Measurements from ENCODE around the gene DMRT1. TPM values are rescaled to one million over a fixed set of nuclear protein-coding genes. Genes with fewer than 3 reads are reported as not detected.

DMRT1 gene
- total and polyA plus RNA-seq, 9 of the 15 experiments (the other 6 are each of a cell fraction or from before 2014, with no cell fraction given): not detected

DNA sequence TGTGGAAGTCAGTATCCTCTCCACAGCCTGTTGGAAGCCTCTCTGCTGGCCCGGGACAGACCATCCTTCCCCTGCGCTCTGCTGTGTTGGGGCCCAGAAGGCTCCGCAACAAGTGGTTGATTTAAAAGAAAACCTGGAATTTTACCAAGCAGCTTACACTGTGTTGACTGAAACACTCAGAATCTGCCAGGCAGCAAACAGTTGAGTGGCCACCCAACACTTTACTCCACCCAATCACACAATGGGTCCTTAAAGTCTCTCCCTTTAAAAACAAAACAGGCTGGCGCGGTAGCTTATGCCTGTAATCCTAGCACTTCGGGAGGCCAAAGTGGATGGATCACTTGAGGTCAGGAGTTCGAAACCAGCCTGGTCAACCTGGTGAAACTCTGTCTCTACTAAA is 107.0 kb downstream of the DMRT1 start:
- no peak for TF ChIP-seq TFAM (CRISPR knock-in tag; conservative IDR thresholded peaks at IDR 0.05)
- TF ChIP-seq KLF6 (CRISPR knock-in tag; IDR thresholded peaks at IDR 0.05; ENCODE audit: borderline replicate concordance): no peak
- no peak for TF ChIP-seq ZNF785 (CRISPR knock-in tag; IDR thresholded peaks at IDR 0.05)
- no peak overlapping the region for H3K27ac ChIP-seq (ENCODE audit: extremely low read depth, low read depth, low read length)
- CTCF ChIA-PET (ENCODE audit: low intra/inter-chr PET ratio): no interaction called here
- POLR2A ChIA-PET: no interaction called here
- no peaks in the 10 kb centered on the region for H4K20me1 ChIP-seq (replicated peaks; ENCODE audit: control insufficient read depth, insufficient read depth, low read length)
- no peaks in the 10 kb centered on the region for H3K9me3 ChIP-seq (replicated peaks; ENCODE audit: control insufficient read depth, insufficient read depth, low read depth, low read length)
- no peaks in the 10 kb centered on the region for H3K79me2 ChIP-seq (ENCODE audit: control insufficient read depth, insufficient read depth, low read length)
- intact Hi-C loops (cut with micrococcal nuclease): no loop called here
- H3K36me3 ChIP-seq (ENCODE audit: control insufficient read depth, insufficient read depth, low read length): no peaks in the 10 kb centered on the region
- no peak for ATAC-seq
- BruUV-seq (replicated peaks): no TSS peak
- H3K4me2 ChIP-seq (ENCODE audit: insufficient read depth, low read length): no peak overlapping the region
- H3K27me3 ChIP-seq (ENCODE audit: control insufficient read depth in 2 of 2, insufficient read depth in 2 of 2, low read length in 2 of 2): no peaks in the 10 kb centered on the region
- H3K9me1 ChIP-seq (ENCODE audit: control insufficient read depth, insufficient read depth, low read length): no peaks in the 10 kb centered on the region
- no peak overlapping the region for H3K9ac ChIP-seq (ENCODE audit: insufficient read depth in 1 of 2, low read depth in 2 of 2, low read length in 2 of 2)
- no peak overlapping the region for H2AFZ ChIP-seq (ENCODE audit: low read depth, low read length)
- in situ Hi-C loops (cut with MboI): no loop called here
- 0% methylated on average over 7 of the region's 7 CpGs for WGBS (ENCODE audit: insufficient coverage, low coverage, missing lambda C conversion rate)
- no peak for FAIRE-seq
- no peak overlapping the region for H3K4me3 ChIP-seq
- H3K4me1 ChIP-seq (replicated peaks in 1 of 2; ENCODE audit: control insufficient read depth in 2 of 2, insufficient read depth in 2 of 2, low read length in 2 of 2): no peaks in the 10 kb centered on the region
- no peak for DNase-seq (ENCODE audit: extremely low read depth in 1 of 4, low spot score in 3 of 4)

- no peaks in the 10 kb centered on the region for H3K9me1 ChIP-seq (ENCODE audit: control insufficient read depth, insufficient read depth, low read length)
- no peak overlapping the region for H3K9ac ChIP-seq (ENCODE audit: insufficient read depth in 1 of 2, low read depth in 2 of 2, low read length in 2 of 2)
- no peak overlapping the region for H3K4me2 ChIP-seq (ENCODE audit: insufficient read depth, low read length)
- CTCF ChIA-PET (ENCODE audit: low intra/inter-chr PET ratio): no interaction called here
- H3K27ac ChIP-seq (ENCODE audit: extremely low read depth, low read depth, low read length): no peak overlapping the region
- 0% methylated on average over 1 of the region's 1 CpG for WGBS (ENCODE audit: insufficient coverage, low coverage, missing lambda C conversion rate)
- BruUV-seq (replicated peaks): no TSS peak
- no peaks in the 10 kb centered on the region for H4K20me1 ChIP-seq (replicated peaks; ENCODE audit: control insufficient read depth, insufficient read depth, low read length)
- no peak overlapping the region for H3K4me3 ChIP-seq
- no peaks in the 10 kb centered on the region for H3K9me3 ChIP-seq (replicated peaks; ENCODE audit: control insufficient read depth, insufficient read depth, low read depth, low read length)
- POLR2A ChIA-PET: no interaction called here
- H2AFZ ChIP-seq (ENCODE audit: low read depth, low read length): no peak overlapping the region
- FAIRE-seq: no peak
- H3K27me3 ChIP-seq (ENCODE audit: control insufficient read depth in 2 of 2, insufficient read depth in 2 of 2, low read length in 2 of 2): no peaks in the 10 kb centered on the region
- no peak for ATAC-seq
- no peaks in the 10 kb centered on the region for H3K79me2 ChIP-seq (ENCODE audit: control insufficient read depth, insufficient read depth, low read length)
- H3K4me1 ChIP-seq (replicated peaks in 1 of 2; ENCODE audit: control insufficient read depth in 2 of 2, insufficient read depth in 2 of 2, low read length in 2 of 2): no peaks in the 10 kb centered on the region
- in situ Hi-C loops (cut with MboI): no loop called here
- intact Hi-C loops (cut with micrococcal nuclease): no loop called here
- DNase-seq (ENCODE audit: extremely low read depth in 1 of 4, low spot score in 3 of 4): no peak
- H3K36me3 ChIP-seq (ENCODE audit: control insufficient read depth, insufficient read depth, low read length): no peaks in the 10 kb centered on the region
- TF ChIP-seq, protein P1, sequence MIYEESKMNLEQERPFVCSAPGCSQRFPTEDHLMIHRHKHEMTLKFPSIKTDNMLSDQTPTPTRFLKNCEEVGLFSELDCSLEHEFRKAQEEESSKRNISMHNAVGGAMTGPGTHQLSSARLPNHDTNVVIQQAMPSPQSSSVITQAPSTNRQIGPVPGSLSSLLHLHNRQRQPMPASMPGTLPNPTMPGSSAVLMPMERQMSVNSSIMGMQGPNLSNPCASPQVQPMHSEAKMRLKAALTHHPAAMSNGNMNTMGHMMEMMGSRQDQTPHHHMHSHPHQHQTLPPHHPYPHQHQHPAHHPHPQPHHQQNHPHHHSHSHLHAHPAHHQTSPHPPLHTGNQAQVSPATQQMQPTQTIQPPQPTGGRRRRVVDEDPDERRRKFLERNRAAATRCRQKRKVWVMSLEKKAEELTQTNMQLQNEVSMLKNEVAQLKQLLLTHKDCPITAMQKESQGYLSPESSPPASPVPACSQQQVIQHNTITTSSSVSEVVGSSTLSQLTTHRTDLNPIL (CRISPR knock-in tag; IDR thresholded peaks at IDR 0.05): no peak
- TF ChIP-seq ZBTB26 (CRISPR knock-in tag; IDR thresholded peaks at IDR 0.05) (no peak), ZNF561 (CRISPR knock-in tag; conservative IDR thresholded peaks at IDR 0.05) (no peak), ZNF707 (CRISPR knock-in tag; conservative IDR thresholded peaks at IDR 0.05) (no peak), TCF15 (CRISPR knock-in tag; IDR thresholded peaks at IDR 0.05) (no peak)
- TF ChIP-seq, protein P2, sequence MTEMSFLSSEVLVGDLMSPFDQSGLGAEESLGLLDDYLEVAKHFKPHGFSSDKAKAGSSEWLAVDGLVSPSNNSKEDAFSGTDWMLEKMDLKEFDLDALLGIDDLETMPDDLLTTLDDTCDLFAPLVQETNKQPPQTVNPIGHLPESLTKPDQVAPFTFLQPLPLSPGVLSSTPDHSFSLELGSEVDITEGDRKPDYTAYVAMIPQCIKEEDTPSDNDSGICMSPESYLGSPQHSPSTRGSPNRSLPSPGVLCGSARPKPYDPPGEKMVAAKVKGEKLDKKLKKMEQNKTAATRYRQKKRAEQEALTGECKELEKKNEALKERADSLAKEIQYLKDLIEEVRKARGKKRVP (CRISPR knock-in tag; IDR thresholded peaks at IDR 0.05): no peak
Observed at GRCh38 chr9:950139-950538, 108.6 kb downstream of the DMRT1 start.

All from K562 (cell line).